Suprapubic skin (tissue), 4 donors: Measurements from ENCODE around the gene HOXD3.

Source experiments
- CTCF ChIP-seq, 2 donors: fragments of 200-600 bp in 1 of 2; fragments of 450-650 bp in 1 of 2; sonication (generic) in 1 of 2; IDR thresholded peaks; one replicate each; pipeline ENCODE4 v1.5.1; 2016 to 2019; ENCODE audit warnings: antibody characterized with exemption in 2 of 2, mild to moderate bottlenecking in 1 of 2, moderate library complexity in 1 of 2
- EP300 ChIP-seq: sonication (generic); formaldehyde crosslinking; IDR thresholded peaks from one replicate; pipeline ENCODE4 v1.6.1; 2017; ENCODE audit warnings: antibody characterized with exemption
- POLR2A ChIP-seq, 2 donors: fragments of 450-650 bp; IDR thresholded peaks; one replicate each; pipeline ENCODE4 v1.6.1; 2017; ENCODE audit warnings: antibody characterized with exemption in 2 of 2, mild to moderate bottlenecking in 2 of 2, moderate library complexity in 2 of 2
- POLR2AphosphoS5 ChIP-seq, 3 donors: sonication (generic); formaldehyde crosslinking; IDR thresholded peaks; one replicate each; pipeline ENCODE4 v1.6.1; 2017; ENCODE audit warnings: antibody characterized with exemption in 3 of 3

- TF ChIP-seq EP300 (no peak), CTCF (IDR thresholded peaks at IDR 0.05) (no peak), POLR2A (IDR thresholded peaks at IDR 0.05) (no peak), POLR2AphosphoS5 (IDR thresholded peaks at IDR 0.05) (no peak)
Measured at GRCh38 chr2:176122683-176123410, 34.3 kb upstream of the HOXD3 start, which contains the start of gene HOXD9.
